Left cardiac atrium (tissue), 4 donors: Measurements from ENCODE around the gene GGT6. TPM values are rescaled to one million over a fixed set of nuclear protein-coding genes. Genes with fewer than 3 reads are reported as not detected.

ENCODE experiments used
- ATAC-seq, 2 donors: fragments of 200-7000 bp; cut with Tn5 transposase; one replicate each; pipeline ENCODE4 v1.9.1; 2020; ENCODE audit warnings: mild to moderate bottlenecking in 2 of 2, moderate library complexity in 2 of 2
- DNase-seq: peaks from one replicate; pipeline ENCODE4 v3.0.0-alpha.2; 2020
- intact Hi-C, 2 donors: fragments of 100-400 bp; cut with DNase I; formaldehyde crosslinking; loops; one replicate each; pipeline versions ENCODE4 v1.14.1 to v1.15.1; 2022 to 2023
- total RNA-seq, 2 donors: library from RNA; stranded (reverse); fragmentation: NEBNext Ultra II Directional; extraction: Animal tissue kit (Norgen Biotek cat#: 25700); gene quantifications; one replicate each; pipeline ENCODE4 v1.2.1, GENCODE V29; 2021
- donor health status: DM: no; HTN: yes; CAD: no.
- donor health status: DM: no; HTN: yes; CAD: no; lungs with severe emphysema.
- donor health status: DM: yes; HTN: yes; CAD: no.
- donor health status: Dilated cardiomyopathy.

Gene GGT6
- total RNA-seq, 2 donors from 2014 or later: not detected

GRCh38 chr17:4514779-4515178 lies 45.6 kb downstream of the GGT6 start:
- intact Hi-C loops: no loop called here
- DNase-seq (no peak), ATAC-seq (no peak)

- intact Hi-C loops: no loop called here
- ATAC-seq (no peak), DNase-seq (no peak)
These were observed 46.2 kb downstream of the GGT6 start for GRCh38 chr17:4514206-4514605.

- no peak for ATAC-seq
- DNase-seq: no peak
- intact Hi-C loops: no loop called here
These were observed 47.0 kb downstream of the GGT6 start for GRCh38 chr17:4513113-4514032.

- intact Hi-C loops: no loop called here
- no peak for ATAC-seq
- DNase-seq: no peak
These were observed 47.9 kb downstream of the GGT6 start for GRCh38 chr17:4512156-4513112.

- ATAC-seq (no peak), DNase-seq (no peak)
These were observed 49.0 kb downstream of the GGT6 start for GRCh38 chr17:4511199-4511932.

GRCh38 chr17:4510618-4510941 lies 49.8 kb downstream of the GGT6 start:
- DNase-seq (no peak), ATAC-seq (no peak)
- intact Hi-C loops: no loop called here

More at GRCh38 chr17:4511199-4511932, 49.0 kb downstream of the GGT6 start:
- intact Hi-C loops: no loop called here

GRCh38 chr17:4509923-4510617 lies 50.3 kb downstream of the GGT6 start:
- DNase-seq (peak; percentile 83), ATAC-seq (peak; percentile 28 to 56)
- intact Hi-C loops: loop anchor here in 1 of 2 donors (10.0 kb wide), 1 partner anchor 85 kb away; no protein-coding TSS in a partner anchor

- intact Hi-C loops: loop anchor here in 1 of 2 donors (10.0 kb wide), 1 partner anchor 85 kb away; no protein-coding TSS in a partner anchor
- DNase-seq (peak; percentile 65), ATAC-seq (peak; percentile 32 to 53)
These were observed 51.0 kb downstream of the GGT6 start for GRCh38 chr17:4509401-4509800.

- intact Hi-C loops: loop anchor here in 1 of 2 donors (10.0 kb wide), 1 partner anchor 83 kb away; no protein-coding TSS in a partner anchor
- ATAC-seq (no peak), DNase-seq (no peak)
These were observed 52.2 kb downstream of the GGT6 start for GRCh38 chr17:4508207-4508606.

GRCh38 chr17:4507361-4508111 lies 52.8 kb downstream of the GGT6 start:
- intact Hi-C loops: loop anchor here in 1 of 2 donors (10.0 kb wide), 1 partner anchor 83 kb away; no protein-coding TSS in a partner anchor
- ATAC-seq (peak in 1 of 2 donors; percentile 9), DNase-seq (no peak)

Other genes with a start within 250 kb of the GGT6 start
- 10 to 100 TPM; 52.7 to 53.4 TPM for gene UBE2G1, start 193.9 kb downstream of the GGT6 start, total RNA-seq
- under 1 TPM; 0.42 to 0.59 TPM for gene SPNS3, start 126.6 kb downstream of the GGT6 start, total RNA-seq
- gene SPNS2, start 61.7 kb downstream of the GGT6 start, total RNA-seq: 10 to 100 TPM; 14.2 to 23.4 TPM
- gene MYBBP1A, start 5.2 kb downstream of the GGT6 start, total RNA-seq: 10 to 100 TPM; 17.6 to 34.9 TPM
- gene SMTNL2, start 24.0 kb upstream of the GGT6 start, total RNA-seq: 10 to 100 TPM; 13.2 to 13.3 TPM
- gene ALOX15, start 81.1 kb upstream of the GGT6 start, total RNA-seq: 10 to 100 TPM in 1 of 2 donors, 1 to 10 TPM in 1; 4.7 to 11.7 TPM
- gene PELP1, start 143.6 kb upstream of the GGT6 start, total RNA-seq: 10 to 100 TPM; 36.4 to 38.7 TPM
- 10 to 100 TPM; 30.7 to 43.5 TPM for gene ARRB2, start 150.1 kb upstream of the GGT6 start, total RNA-seq
- 10 to 100 TPM; 16.9 to 17.6 TPM for gene MED11, start 170.9 kb upstream of the GGT6 start, total RNA-seq
- under 1 TPM; 0.21 to 0.39 TPM for gene ZMYND15, start 179.3 kb upstream of the GGT6 start, total RNA-seq
- 1 to 10 TPM; 6.5 to 8.2 TPM for gene CXCL16, start 179.4 kb upstream of the GGT6 start, total RNA-seq
- gene TM4SF5, start 211.3 kb upstream of the GGT6 start, total RNA-seq: not detected
- gene VMO1, start 225.8 kb upstream of the GGT6 start, total RNA-seq: 1 to 10 TPM in 1 of 2 donors, under 1 TPM in 1; 0.81 to 1.1 TPM
- not detected for gene GLTPD2, start 228.4 kb upstream of the GGT6 start, total RNA-seq
- 100 to 1,000 TPM; 145 to 147 TPM for gene PSMB6, start 235.6 kb upstream of the GGT6 start, total RNA-seq
- 10 to 100 TPM; 14.7 to 14.9 TPM for gene PLD2, start 246.6 kb upstream of the GGT6 start, total RNA-seq